Duodenal mucosa (tissue), 2 donors: Measurements from ENCODE around the gene C1RL.
"Not testable (repeated sequence)": the region's sequence is repeated elsewhere in the genome, so short reads cannot be mapped to it uniquely, and the experiment has no call there.

Experiments used
- H3K27ac ChIP-seq: one replicate; pipeline ENCODE4 v1.7.0; 2013; ENCODE audit warnings: low read depth, low read length
- H3K27me3 ChIP-seq, 2 donors: one replicate each; pipeline ENCODE4 v1.7.0; 2013; ENCODE audit warnings: low read length in 2 of 2, control low read depth in 1 of 2; ENCODE audit not compliant: insufficient read depth in 2 of 2, control insufficient read depth in 1 of 2
- H3K36me3 ChIP-seq, 2 donors: one replicate each; pipeline ENCODE4 v1.7.0; 2013; ENCODE audit warnings: low read length in 2 of 2, control low read depth in 1 of 2; ENCODE audit not compliant: insufficient read depth in 2 of 2, control insufficient read depth in 1 of 2
- H3K4me1 ChIP-seq, 2 donors: one replicate each; pipeline ENCODE4 v1.7.0; 2013; ENCODE audit warnings: low read length in 2 of 2, control low read depth in 1 of 2; ENCODE audit not compliant: insufficient read depth in 2 of 2, control insufficient read depth in 1 of 2
- H3K4me3 ChIP-seq, 2 donors: one replicate each; pipeline ENCODE4 v1.7.0; 2013; ENCODE audit warnings: low read length in 2 of 2, low read depth in 1 of 2
- H3K9ac ChIP-seq, 2 donors: one replicate each; pipeline ENCODE4 v1.7.0; 2013; ENCODE audit warnings: low read length in 2 of 2, low read depth in 1 of 2
- H3K9me3 ChIP-seq, 2 donors: one replicate each; pipeline ENCODE4 v1.7.0; 2013; ENCODE audit warnings: low read length in 2 of 2, control low read depth in 1 of 2; ENCODE audit not compliant: control insufficient read depth in 1 of 2

C1RL gene

GRCh38 chr12:7116196-7116595, 7.2 kb upstream of the C1RL start:
- Histone ChIP-seq H3K9me3 (no peaks in the 10 kb centered on the region), H3K27ac (no peak overlapping the region), H3K27me3 (no peaks in the 10 kb centered on the region), H3K9ac (no peak overlapping the region), H3K36me3 (peaks cover 3 to 4% of the 10 kb centered on the region in 2 donors), H3K4me1 (peaks cover 14% of the 10 kb centered on the region in 2 donors), H3K4me3 (no peak overlapping the region)

- no peaks in the 10 kb centered on the region for H3K27me3 ChIP-seq
- H3K4me1 ChIP-seq, result peaks cover 14% of the 10 kb centered on the region in 2 donors
- H3K9ac ChIP-seq, result no peak overlapping the region
Observed at GRCh38 chr12:7114851-7115250, 5.8 kb upstream of the C1RL start.

GRCh38 chr12:7114008-7114407, 5.0 kb upstream of the C1RL start:
- Histone ChIP-seq H3K4me1 (peaks cover 20 to 21% of the 10 kb centered on the region in 2 donors), H3K27me3 (no peaks in the 10 kb centered on the region)

More at GRCh38 chr12:7114851-7115250, 5.8 kb upstream of the C1RL start:
- Histone ChIP-seq H3K36me3 (peaks cover 3 to 4% of the 10 kb centered on the region in 2 donors), H3K27ac (no peak overlapping the region), H3K4me3 (no peak overlapping the region), H3K9me3 (no peaks in the 10 kb centered on the region)

GRCh38 chr12:7113389-7113871, 4.4 kb upstream of the C1RL start:
- H3K4me1 ChIP-seq, result peaks cover 20% of the 10 kb centered on the region in 2 donors
- peaks cover 3 to 4% of the 10 kb centered on the region in 2 donors for H3K36me3 ChIP-seq
- no peaks in the 10 kb centered on the region for H3K9me3 ChIP-seq
- no peaks in the 10 kb centered on the region for H3K27me3 ChIP-seq
- no peak overlapping the region for H3K27ac ChIP-seq
- H3K4me3 ChIP-seq, result no peak overlapping the region
- H3K9ac ChIP-seq, result no peak overlapping the region

More at GRCh38 chr12:7114008-7114407, 5.0 kb upstream of the C1RL start:
- no peak overlapping the region for H3K4me3 ChIP-seq
- H3K36me3 ChIP-seq, result peaks cover 3 to 4% of the 10 kb centered on the region in 2 donors
- H3K9me3 ChIP-seq, result no peaks in the 10 kb centered on the region
- no peak overlapping the region for H3K27ac ChIP-seq
- H3K9ac ChIP-seq, result no peak overlapping the region

GRCh38 chr12:7112041-7112440, 3.0 kb upstream of the C1RL start:
- Histone ChIP-seq H3K4me1 (peaks cover 7 to 16% of the 10 kb centered on the region in 2 donors), H3K27ac (no peak overlapping the region), H3K9ac (no peak overlapping the region), H3K36me3 (peaks cover 3 to 4% of the 10 kb centered on the region in 2 donors), H3K27me3 (no peaks in the 10 kb centered on the region), H3K4me3 (no peak overlapping the region), H3K9me3 (no peaks in the 10 kb centered on the region)

- Histone ChIP-seq H3K9ac (no peak overlapping the region), H3K36me3 (peaks cover 0 to 3% of the 10 kb centered on the region in 2 donors), H3K27ac (no peak overlapping the region), H3K4me1 (peaks cover 6 to 14% of the 10 kb centered on the region in 2 donors), H3K9me3 (peaks cover 0 to 2% of the 10 kb centered on the region in 2 donors), H3K4me3 (no peak overlapping the region), H3K27me3 (no peaks in the 10 kb centered on the region)
Observed at GRCh38 chr12:7110661-7111060, 1.6 kb upstream of the C1RL start.

GRCh38 chr12:7109572-7109920, 532 bp upstream of the C1RL start:
- H3K27me3 ChIP-seq, result no peaks in the 10 kb centered on the region
- peaks cover 0 to 2% of the 10 kb centered on the region in 2 donors for H3K9me3 ChIP-seq
- H3K27ac ChIP-seq, result no peak overlapping the region
- peak overlapping the region; percentile 85 to 97 for H3K4me3 ChIP-seq
- peak overlapping the region; percentile 82 to 96 for H3K9ac ChIP-seq
- peaks cover 6 to 14% of the 10 kb centered on the region in 2 donors for H3K4me1 ChIP-seq
- peaks cover 0 to 3% of the 10 kb centered on the region in 2 donors for H3K36me3 ChIP-seq

- Histone ChIP-seq H3K9ac (peak overlapping the region; percentile 82 to 96), H3K4me3 (peak overlapping the region; percentile 85 to 97), H3K27me3 (no peaks in the 10 kb centered on the region), H3K9me3 (peaks cover 0 to 2% of the 10 kb centered on the region in 2 donors), H3K36me3 (peaks cover 0 to 3% of the 10 kb centered on the region in 2 donors), H3K27ac (peak overlapping the region; percentile 81), H3K4me1 (peaks cover 6 to 14% of the 10 kb centered on the region in 2 donors)
Observed at GRCh38 chr12:7108003-7108795, 815 bp downstream of the C1RL start.

- peaks cover 0 to 2% of the 10 kb centered on the region in 2 donors for H3K9me3 ChIP-seq
- peak overlapping the region; percentile 81 for H3K27ac ChIP-seq
- peak overlapping the region; percentile 82 to 96 for H3K9ac ChIP-seq
- H3K27me3 ChIP-seq, result no peaks in the 10 kb centered on the region
- peaks cover 6 to 14% of the 10 kb centered on the region in 2 donors for H3K4me1 ChIP-seq
- peak overlapping the region; percentile 85 to 97 for H3K4me3 ChIP-seq
- peaks cover 0 to 3% of the 10 kb centered on the region in 2 donors for H3K36me3 ChIP-seq
Observed at GRCh38 chr12:7107636-7108002, 1.4 kb downstream of the C1RL start.

GRCh38 chr12:7107181-7107580, 1.8 kb downstream of the C1RL start:
- H3K9me3 ChIP-seq, H3K9ac ChIP-seq, H3K27ac ChIP-seq, H3K4me3 ChIP-seq, H3K27me3 ChIP-seq, H3K36me3 ChIP-seq: not testable (repeated sequence)
- peaks cover 6 to 14% of the 10 kb centered on the region in 2 donors for H3K4me1 ChIP-seq
